ENCODE results near the gene DPF3. TPM values are rescaled to one million over a fixed set of nuclear protein-coding genes. Genes with fewer than 3 reads are reported as not detected.

Gene DPF3
- total RNA-seq, 6 experiments from 2014 or later = 1.2 to 5.7 (median 2.9) TPM

GRCh38 chr14:72839753-72840607, 53.9 kb downstream of the DPF3 start:
- TF ChIP-seq CTCF (IDR thresholded peaks at IDR 0.05) = no peak
- no peak for TF ChIP-seq POLR2A (IDR thresholded peaks at IDR 0.05)
- intact Hi-C loops (cut with DNase I) = no loop called here
- no peaks in the 10 kb centered on the region for H3K4me1 ChIP-seq
- H3K27me3 ChIP-seq = no peaks in the 10 kb centered on the region
- WGBS (ENCODE audit: insufficient coverage, low coverage, low lambda C conversion rate, missing lambda C conversion rate) = 54% methylated on average over 9 of the region's 12 CpGs
- no peak overlapping the region for H3K4me3 ChIP-seq
- ATAC-seq (peak; percentile 78 to 94 (median 84)), DNase-seq (peak; percentile 38 to 63 (median 55))
- no peak overlapping the region for H3K27ac ChIP-seq
- no peaks in the 10 kb centered on the region for H3K36me3 ChIP-seq
- H3K9me3 ChIP-seq = no peaks in the 10 kb centered on the region

- H3K4me3 ChIP-seq = no peak overlapping the region
- no peak for DNase-seq
- no peaks in the 10 kb centered on the region for H3K27me3 ChIP-seq
- H3K36me3 ChIP-seq = no peaks in the 10 kb centered on the region
- intact Hi-C loops (cut with DNase I) = no loop called here
- no peak overlapping the region for H3K27ac ChIP-seq
- ATAC-seq = no peak
- H3K9me3 ChIP-seq = no peaks in the 10 kb centered on the region
- TF ChIP-seq POLR2A (IDR thresholded peaks at IDR 0.05) (no peak), CTCF (IDR thresholded peaks at IDR 0.05) (no peak)
- H3K4me1 ChIP-seq = no peaks in the 10 kb centered on the region
- WGBS (ENCODE audit: insufficient coverage, low coverage, low lambda C conversion rate, missing lambda C conversion rate) = 83% methylated on average over 6 of the region's 12 CpGs
Observed at GRCh38 chr14:72839351-72839750, 54.5 kb downstream of the DPF3 start.

GRCh38 chr14:72836085-72836484, 57.8 kb downstream of the DPF3 start:
- DNase-seq (no peak), ATAC-seq (no peak)
- H3K9me3 ChIP-seq = no peaks in the 10 kb centered on the region
- intact Hi-C loops (cut with DNase I) = no loop called here
- no peaks in the 10 kb centered on the region for H3K4me1 ChIP-seq
- H3K27ac ChIP-seq = no peak overlapping the region
- no peaks in the 10 kb centered on the region for H3K27me3 ChIP-seq
- no peaks in the 10 kb centered on the region for H3K36me3 ChIP-seq
- no peak for TF ChIP-seq POLR2A (IDR thresholded peaks at IDR 0.05)
- TF ChIP-seq CTCF (IDR thresholded peaks at IDR 0.05) = no peak
- 86% methylated on average over 1 of the region's 4 CpGs for WGBS (ENCODE audit: insufficient coverage, low coverage, low lambda C conversion rate, missing lambda C conversion rate)
- no peak overlapping the region for H3K4me3 ChIP-seq

GRCh38 chr14:72833174-72833573, 60.7 kb downstream of the DPF3 start:
- TF ChIP-seq POLR2A (IDR thresholded peaks at IDR 0.05) = no peak
- no peak for TF ChIP-seq CTCF (IDR thresholded peaks at IDR 0.05)
- WGBS (ENCODE audit: insufficient coverage, low coverage, low lambda C conversion rate, missing lambda C conversion rate) = 93% methylated on average over 3 of the region's 9 CpGs
- DNase-seq = no peak
- Histone ChIP-seq H3K27me3 (no peaks in the 10 kb centered on the region), H3K9me3 (no peaks in the 10 kb centered on the region), H3K4me3 (no peak overlapping the region), H3K36me3 (no peaks in the 10 kb centered on the region), H3K27ac (no peak overlapping the region), H3K4me1 (peaks cover 0 to 9% (median 3%) of the 10 kb centered on the region in 4 donors)
- intact Hi-C loops (cut with DNase I) = no loop called here
- no peak for ATAC-seq

Data from right lobe of liver (tissue), 6 donors.